ENCODE measurements around the gene C1QB.

C1QB gene

GRCh38 chr1:22652881-22653316, at the start of gene C1QB:
TSS of gene C1QB (plus strand) at chr1:22653236. CDS start at chr1:22659463, 6,227 bp downstream.
- DNase-seq (ENCODE audit: low read depth in 2 of 2): no peak

GRCh38 chr1:22606161-22606560, 46.9 kb upstream of the C1QB start:
- no peak for DNase-seq (ENCODE audit: low read depth in 2 of 2)

- no peak for DNase-seq (ENCODE audit: low read depth in 2 of 2)
Observed at GRCh38 chr1:22607154-22607553, 45.9 kb upstream of the C1QB start.

GRCh38 chr1:22608361-22608760, 44.7 kb upstream of the C1QB start:
- no peak for DNase-seq (ENCODE audit: low read depth in 2 of 2)

GRCh38 chr1:22609291-22609690, 43.7 kb upstream of the C1QB start:
- no peak for DNase-seq (ENCODE audit: low read depth in 2 of 2)

- DNase-seq (ENCODE audit: low read depth in 2 of 2): no peak
Observed at GRCh38 chr1:22611530-22611947, 41.5 kb upstream of the C1QB start.

- DNase-seq (ENCODE audit: low read depth in 2 of 2): no peak
Observed at GRCh38 chr1:22612671-22613571, 40.1 kb upstream of the C1QB start.

GRCh38 chr1:22613572-22613918, 39.5 kb upstream of the C1QB start:
- DNase-seq (ENCODE audit: low read depth in 2 of 2): no peak

- DNase-seq (ENCODE audit: low read depth in 2 of 2): no peak
Observed at GRCh38 chr1:22613951-22614350, 39.1 kb upstream of the C1QB start.

GRCh38 chr1:22615886-22616285, 37.1 kb upstream of the C1QB start:
- DNase-seq (ENCODE audit: low read depth in 2 of 2): no peak

- DNase-seq (ENCODE audit: low read depth in 2 of 2): no peak
Observed at GRCh38 chr1:22616571-22616970, 36.5 kb upstream of the C1QB start.

GRCh38 chr1:22618056-22618455, 35.0 kb upstream of the C1QB start:
- no peak for DNase-seq (ENCODE audit: low read depth in 2 of 2)

GRCh38 chr1:22619252-22619651, 33.8 kb upstream of the C1QB start:
- DNase-seq (ENCODE audit: low read depth in 2 of 2): no peak

- no peak for DNase-seq (ENCODE audit: low read depth in 2 of 2)
Observed at GRCh38 chr1:22619798-22620197, 33.2 kb upstream of the C1QB start.

GRCh38 chr1:22621761-22622160, 31.3 kb upstream of the C1QB start:
- no peak for DNase-seq (ENCODE audit: low read depth in 2 of 2)

- DNase-seq (ENCODE audit: low read depth in 2 of 2): no peak
Observed at GRCh38 chr1:22625262-22625925, 27.6 kb upstream of the C1QB start.

- DNase-seq (ENCODE audit: low read depth in 2 of 2): no peak
Observed at GRCh38 chr1:22626237-22627157, 26.5 kb upstream of the C1QB start.

GRCh38 chr1:22627331-22627730, 25.7 kb upstream of the C1QB start:
- no peak for DNase-seq (ENCODE audit: low read depth in 2 of 2)

- DNase-seq (ENCODE audit: low read depth in 2 of 2): no peak
Observed at GRCh38 chr1:22628698-22629444, 24.2 kb upstream of the C1QB start.

- DNase-seq (ENCODE audit: low read depth in 2 of 2): no peak
Observed at GRCh38 chr1:22629886-22630285, 23.1 kb upstream of the C1QB start.

- DNase-seq (ENCODE audit: low read depth in 2 of 2): no peak
Observed at GRCh38 chr1:22633697-22634463, 19.2 kb upstream of the C1QB start.

Data from activated CD8-positive, alpha-beta memory T cell treated with anti-CD3 and anti-CD28 coated beads for 4 hours (primary cell).